PFSK-1 (cell line): ENCODE data around the gene PLCH2.

Experiments
- FOXP2 ChIP-seq: optimal IDR thresholded peaks from 2 replicates; pipeline ENCODE3; 2011; ENCODE audit warnings: borderline replicate concordance, control low read depth, inconsistent platforms; ENCODE audit not compliant: insufficient read depth; ENCODE audit errors: extremely low read length, extremely low read depth
- POLR2AphosphoS5 ChIP-seq: IDR thresholded peaks from 2 replicates; pipeline ENCODE4 v1.6.1; 2012; ENCODE audit warnings: low read depth, mild to moderate bottlenecking, control low read depth, low read length, moderate library complexity
- SIN3A ChIP-seq: IDR thresholded peaks from 2 replicates; pipeline ENCODE4 v1.6.1; 2012; ENCODE audit warnings: mild to moderate bottlenecking, low read length, moderate library complexity, borderline replicate concordance; ENCODE audit not compliant: insufficient read depth
- TAF1 ChIP-seq: IDR thresholded peaks from 2 replicates; pipeline ENCODE4 v1.6.1; 2012; ENCODE audit warnings: low read length, control low read depth, borderline replicate concordance; ENCODE audit not compliant: insufficient read depth
- TF ChIP-seq, protein P1 (sequence below), 2 experiments: IDR thresholded peaks; 2 replicates each; pipeline versions ENCODE4 v1.6.1 to v1.8.0; 2011 to 2012; ENCODE audit warnings: low read depth in 2 of 2, low read length in 2 of 2, control low read depth in 1 of 2, inconsistent platforms in 1 of 2, mild to moderate bottlenecking in 1 of 2, moderate library complexity in 1 of 2; ENCODE audit not compliant: insufficient read depth in 1 of 2

PLCH2 gene

DNA sequence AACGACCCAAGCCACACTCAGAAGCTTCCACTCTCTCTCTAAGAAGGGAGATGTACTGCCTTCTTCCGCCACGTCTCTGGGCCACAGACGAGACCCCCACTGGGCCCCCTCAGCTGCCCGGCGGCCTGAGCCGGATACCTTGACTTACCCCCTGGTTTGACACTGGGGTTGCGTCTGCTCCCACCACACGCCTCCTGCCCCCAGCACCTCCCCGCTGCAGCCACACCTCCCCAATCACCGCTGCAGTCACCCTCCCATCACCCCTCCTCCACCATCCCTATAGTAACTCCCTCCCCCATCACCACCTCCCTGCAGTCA, 39.6 kb downstream of the PLCH2 start:
- TF ChIP-seq TAF1 = no peak
- TF ChIP-seq, protein P1, sequence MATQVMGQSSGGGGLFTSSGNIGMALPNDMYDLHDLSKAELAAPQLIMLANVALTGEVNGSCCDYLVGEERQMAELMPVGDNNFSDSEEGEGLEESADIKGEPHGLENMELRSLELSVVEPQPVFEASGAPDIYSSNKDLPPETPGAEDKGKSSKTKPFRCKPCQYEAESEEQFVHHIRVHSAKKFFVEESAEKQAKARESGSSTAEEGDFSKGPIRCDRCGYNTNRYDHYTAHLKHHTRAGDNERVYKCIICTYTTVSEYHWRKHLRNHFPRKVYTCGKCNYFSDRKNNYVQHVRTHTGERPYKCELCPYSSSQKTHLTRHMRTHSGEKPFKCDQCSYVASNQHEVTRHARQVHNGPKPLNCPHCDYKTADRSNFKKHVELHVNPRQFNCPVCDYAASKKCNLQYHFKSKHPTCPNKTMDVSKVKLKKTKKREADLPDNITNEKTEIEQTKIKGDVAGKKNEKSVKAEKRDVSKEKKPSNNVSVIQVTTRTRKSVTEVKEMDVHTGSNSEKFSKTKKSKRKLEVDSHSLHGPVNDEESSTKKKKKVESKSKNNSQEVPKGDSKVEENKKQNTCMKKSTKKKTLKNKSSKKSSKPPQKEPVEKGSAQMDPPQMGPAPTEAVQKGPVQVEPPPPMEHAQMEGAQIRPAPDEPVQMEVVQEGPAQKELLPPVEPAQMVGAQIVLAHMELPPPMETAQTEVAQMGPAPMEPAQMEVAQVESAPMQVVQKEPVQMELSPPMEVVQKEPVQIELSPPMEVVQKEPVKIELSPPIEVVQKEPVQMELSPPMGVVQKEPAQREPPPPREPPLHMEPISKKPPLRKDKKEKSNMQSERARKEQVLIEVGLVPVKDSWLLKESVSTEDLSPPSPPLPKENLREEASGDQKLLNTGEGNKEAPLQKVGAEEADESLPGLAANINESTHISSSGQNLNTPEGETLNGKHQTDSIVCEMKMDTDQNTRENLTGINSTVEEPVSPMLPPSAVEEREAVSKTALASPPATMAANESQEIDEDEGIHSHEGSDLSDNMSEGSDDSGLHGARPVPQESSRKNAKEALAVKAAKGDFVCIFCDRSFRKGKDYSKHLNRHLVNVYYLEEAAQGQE (IDR thresholded peaks at IDR 0.05; ENCODE audit: insufficient read depth in 1 of 2, low read depth in 2 of 2, low read length in 2 of 2) = no peak
- no peak for TF ChIP-seq POLR2AphosphoS5
- TF ChIP-seq SIN3A = no peak
- no peak for TF ChIP-seq FOXP2

DNA sequence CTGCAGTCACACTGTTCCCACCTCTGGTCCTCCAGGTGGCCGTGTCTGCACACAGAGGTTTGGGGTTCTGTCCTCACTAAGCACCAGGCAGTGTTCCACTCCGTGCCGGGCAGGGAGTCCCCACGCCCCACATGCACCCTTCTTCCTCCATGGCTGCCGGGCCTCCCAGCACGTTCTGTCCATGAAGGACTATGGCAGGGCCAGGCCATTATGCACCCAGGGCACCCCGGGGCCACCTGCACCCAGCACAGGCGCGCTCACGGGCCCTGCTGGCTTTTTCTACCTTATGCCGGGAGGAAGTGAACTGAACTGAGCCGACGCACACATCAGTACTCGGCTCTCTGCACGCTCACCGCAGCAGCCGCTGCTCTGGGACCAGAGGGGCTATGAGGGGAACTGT, 40.0 kb downstream of the PLCH2 start:
- TF ChIP-seq FOXP2 (no peak), TAF1 (no peak)
- TF ChIP-seq, protein P1 (IDR thresholded peaks at IDR 0.05; ENCODE audit: insufficient read depth in 1 of 2, low read depth in 2 of 2, low read length in 2 of 2) = no peak

DNA sequence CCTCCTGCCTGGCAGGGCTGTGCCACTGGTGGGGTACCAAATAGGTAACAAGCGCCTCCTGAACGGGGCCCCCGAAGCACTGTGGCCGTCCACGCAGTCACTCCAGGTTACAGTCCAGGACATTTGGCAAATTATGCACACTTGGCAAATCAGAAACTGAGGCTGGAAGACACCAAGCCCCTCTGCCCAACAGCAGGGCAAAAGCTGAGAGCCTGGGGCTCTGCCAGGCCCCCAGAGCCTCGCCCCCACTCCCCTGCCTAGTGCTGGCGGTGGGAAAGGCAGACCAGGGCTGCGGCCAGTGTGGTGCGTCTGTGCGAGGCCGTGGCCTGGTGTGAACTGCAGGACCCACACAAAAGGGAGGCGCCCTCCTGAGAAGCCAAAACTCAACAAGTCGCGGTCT, 40.9 kb downstream of the PLCH2 start:
- TF ChIP-seq SIN3A (no peak), POLR2AphosphoS5 (no peak), FOXP2 (no peak), TAF1 (no peak)
- TF ChIP-seq, protein P1 (IDR thresholded peaks at IDR 0.05; ENCODE audit: insufficient read depth in 1 of 2, low read depth in 2 of 2, low read length in 2 of 2) = no peak

DNA sequence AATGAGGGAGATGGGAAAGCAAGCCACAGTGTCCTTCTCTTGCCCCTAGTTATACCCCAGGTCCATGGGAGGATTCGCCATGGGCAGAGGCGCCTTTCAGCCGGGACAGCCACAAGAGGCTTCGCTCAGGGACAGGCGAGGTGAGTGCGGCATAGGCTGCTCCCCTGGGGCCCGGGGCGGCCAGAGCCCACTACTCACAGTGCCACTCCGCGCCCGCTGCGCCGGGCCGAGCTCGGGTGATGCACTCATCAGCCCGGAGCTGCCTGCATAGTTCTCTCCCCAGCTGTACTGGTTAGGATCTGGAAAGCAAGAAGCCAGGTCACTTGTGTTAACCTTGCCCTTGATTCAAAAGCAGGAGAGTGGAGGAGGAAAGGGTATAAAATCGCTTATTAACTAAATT, 41.9 kb downstream of the PLCH2 start:
- TF ChIP-seq, protein P1 (IDR thresholded peaks at IDR 0.05; ENCODE audit: insufficient read depth in 1 of 2, low read depth in 2 of 2, low read length in 2 of 2) = no peak
- no peak for TF ChIP-seq FOXP2
- TF ChIP-seq TAF1 = no peak
- no peak for TF ChIP-seq SIN3A
- no peak for TF ChIP-seq POLR2AphosphoS5

DNA sequence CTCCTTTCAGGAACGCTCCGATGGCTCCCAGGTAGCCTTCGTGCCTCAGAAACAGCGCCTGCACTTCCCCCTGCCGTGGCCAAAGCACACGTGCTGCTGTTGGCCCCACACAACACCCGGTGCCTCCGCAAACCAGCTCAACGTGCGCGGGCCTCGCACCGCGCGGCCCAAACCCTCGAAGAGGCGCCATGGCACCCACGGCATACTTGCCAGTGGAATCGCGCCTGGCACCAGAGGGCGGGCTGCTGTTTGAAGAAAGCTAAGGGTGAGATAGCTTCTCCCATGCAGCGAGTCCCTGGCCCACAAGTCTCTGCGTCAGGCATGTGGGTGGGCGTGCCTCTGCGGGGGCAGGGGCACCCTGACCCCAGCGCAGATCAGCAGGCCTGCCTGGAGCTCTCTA, 42.4 kb downstream of the PLCH2 start:
- TF ChIP-seq POLR2AphosphoS5 = no peak
- no peak for TF ChIP-seq SIN3A
- no peak for TF ChIP-seq TAF1
- TF ChIP-seq, protein P1 (IDR thresholded peaks at IDR 0.05; ENCODE audit: insufficient read depth in 1 of 2, low read depth in 2 of 2, low read length in 2 of 2) = no peak
- no peak for TF ChIP-seq FOXP2
